ENCODE results near the gene TMEM126B. TPM values are rescaled to one million over a fixed set of nuclear protein-coding genes. Genes with fewer than 3 reads are reported as not detected.
A peak's percentile ranks its signal among the peaks of the same experiment; 100 is the strongest.

TMEM126B gene
- total RNA-seq, 2 experiments from 2014 or later: 47.4 to 61.1 TPM

GRCh38 chr11:85682330-85683305 lies 54.2 kb downstream of the TMEM126B start:
- Histone ChIP-seq H3K79me2 (ENCODE audit: insufficient read depth, low read depth, low read length) (no peaks in the 10 kb centered on the region), H3K4me2 (ENCODE audit: low read length) (peak overlapping the region; percentile 43; the same call in 1 of the 2 replicates), H3K9me3 (ENCODE audit: low read length) (no peaks in the 10 kb centered on the region), H3K4me3 (ENCODE audit: low read depth, low read length, poor library complexity, severe bottlenecking) (no peak overlapping the region), H3K36me3 (ENCODE audit: insufficient read depth, low read length) (no peaks in the 10 kb centered on the region), H4K20me1 (ENCODE audit: insufficient read depth, low read length) (no peaks in the 10 kb centered on the region), H3K4me1 (ENCODE audit: insufficient read depth, low read length, poor library complexity, severe bottlenecking) (no peaks in the 10 kb centered on the region), H3K27ac (ENCODE audit: low read depth, low read length, poor library complexity, severe bottlenecking) (no peak overlapping the region), H3K9me2 (ENCODE audit: insufficient read depth, low read length) (no peaks in the 10 kb centered on the region), H2AFZ (ENCODE audit: low read length) (0 out of 2 replicates have a peak overlapping the region, but pooled peaks have one; percentile 0)
- BruUV-seq (replicated peaks): no TSS peak
- DNase-seq (ENCODE audit: low spot score): no peak
- POLR2A ChIA-PET: no interaction called here
- TF ChIP-seq EZH2phosphoT487 (IDR thresholded peaks at IDR 0.05; ENCODE audit: borderline replicate concordance, low read depth, low read length) (no peak), CTCF (conservative IDR thresholded peaks at IDR 0.05; ENCODE audit: low read length) (no peak)
- intact Hi-C loops (cut with micrococcal nuclease; ENCODE audit: unreplicated experiment): no loop called here
- CTCF ChIA-PET (ENCODE audit: unreplicated experiment): no interaction called here

GRCh38 chr11:85685125-85685819 lies 56.9 kb downstream of the TMEM126B start:
- H3K4me2 ChIP-seq (ENCODE audit: low read length): no peak overlapping the region
- intact Hi-C loops (cut with micrococcal nuclease; ENCODE audit: unreplicated experiment): no loop called here
- H3K9me3 ChIP-seq (ENCODE audit: low read length): no peaks in the 10 kb centered on the region
- POLR2A ChIA-PET: interaction anchor here (0.6 to 1.6 kb wide), 3 partner anchors 8 to 53 kb away, joined by 3 to 4 read pairs (median 3); no protein-coding TSS in a partner anchor
- H3K9me2 ChIP-seq (ENCODE audit: insufficient read depth, low read length): no peaks in the 10 kb centered on the region
- no peaks in the 10 kb centered on the region for H4K20me1 ChIP-seq (ENCODE audit: insufficient read depth, low read length)
- no peak overlapping the region for H3K27ac ChIP-seq (ENCODE audit: low read depth, low read length, poor library complexity, severe bottlenecking)
- no peak for TF ChIP-seq CTCF (conservative IDR thresholded peaks at IDR 0.05; ENCODE audit: low read length)
- TF ChIP-seq EZH2phosphoT487 (IDR thresholded peaks at IDR 0.05; ENCODE audit: borderline replicate concordance, low read depth, low read length): no peak
- no peaks in the 10 kb centered on the region for H3K4me1 ChIP-seq (ENCODE audit: insufficient read depth, low read length, poor library complexity, severe bottlenecking)
- H3K79me2 ChIP-seq (ENCODE audit: insufficient read depth, low read depth, low read length): no peaks in the 10 kb centered on the region
- no TSS peak for BruUV-seq (replicated peaks)
- no peaks in the 10 kb centered on the region for H3K36me3 ChIP-seq (ENCODE audit: insufficient read depth, low read length)
- H3K4me3 ChIP-seq (ENCODE audit: low read depth, low read length, poor library complexity, severe bottlenecking): no peak overlapping the region
- CTCF ChIA-PET (ENCODE audit: unreplicated experiment): no interaction called here
- no peak for DNase-seq (ENCODE audit: low spot score)
- no peak overlapping the region for H2AFZ ChIP-seq (ENCODE audit: low read length)

All from OCI-LY7 (cell line).